Stimulated activated CD8-positive, alpha-beta memory T cell treated with anti-CD3 and anti-CD28 coated beads, Interleukin-4, amount 100 ng/mL, for 4 hours (primary cell): Measurements from ENCODE around the gene CFAP54.
"Not testable (repeated sequence)": the region's sequence is repeated elsewhere in the genome, so short reads cannot be mapped to it uniquely, and the experiment has no call there.

Source experiments
- DNase-seq, 2 donors: peaks; one replicate each; pipeline ENCODE4 v3.0.0-alpha.2; 2020; ENCODE audit warnings: low read depth in 2 of 2, low spot score in 1 of 2

CFAP54 gene

DNA sequence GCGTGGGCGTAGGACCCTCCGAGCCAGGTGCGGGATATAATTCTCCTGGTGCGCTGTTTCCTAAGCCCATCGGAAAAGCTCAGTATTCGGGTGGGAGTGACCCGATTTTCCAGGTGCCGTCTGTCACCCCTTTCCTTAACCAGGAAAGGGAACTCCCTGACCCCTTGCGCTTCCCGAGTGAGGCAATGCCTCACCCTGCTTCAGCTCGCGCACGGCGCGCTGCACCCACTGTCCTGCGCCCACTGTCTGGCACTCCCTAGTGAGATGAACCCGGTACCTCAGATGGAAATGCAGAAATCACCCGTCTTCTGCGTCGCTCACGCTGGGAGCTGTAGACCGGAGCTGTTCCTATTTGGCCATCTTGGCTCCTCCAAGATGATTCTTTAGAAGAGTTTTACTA is 240.1 kb downstream of the CFAP54 start:
- not testable (repeated sequence) for DNase-seq

GRCh38 chr12:96729886-96730285 is 240.5 kb downstream of the CFAP54 start:
- DNase-seq = no peak

DNA sequence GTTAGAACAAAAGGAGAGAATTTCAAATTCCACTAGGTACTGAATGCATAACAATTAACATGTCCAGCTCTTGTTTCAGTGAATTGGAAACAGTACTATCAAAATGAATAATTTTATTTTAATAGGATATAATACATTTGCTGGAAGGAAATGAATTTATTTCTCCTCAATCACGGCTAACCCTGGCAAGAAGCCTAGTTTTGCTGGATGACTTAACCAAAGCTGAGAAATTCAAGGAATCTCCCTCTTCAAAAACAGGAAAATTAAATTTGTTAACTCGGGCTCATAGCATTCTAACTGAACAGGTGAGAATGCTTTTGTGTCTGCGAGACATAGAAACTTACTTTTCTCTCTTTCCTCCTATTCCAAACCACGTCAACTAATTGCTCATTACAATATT is 254.2 kb downstream of the CFAP54 start:
- DNase-seq = no peak

GRCh38 chr12:96749999-96750398 is 260.6 kb downstream of the CFAP54 start:
- DNase-seq = no peak

DNA sequence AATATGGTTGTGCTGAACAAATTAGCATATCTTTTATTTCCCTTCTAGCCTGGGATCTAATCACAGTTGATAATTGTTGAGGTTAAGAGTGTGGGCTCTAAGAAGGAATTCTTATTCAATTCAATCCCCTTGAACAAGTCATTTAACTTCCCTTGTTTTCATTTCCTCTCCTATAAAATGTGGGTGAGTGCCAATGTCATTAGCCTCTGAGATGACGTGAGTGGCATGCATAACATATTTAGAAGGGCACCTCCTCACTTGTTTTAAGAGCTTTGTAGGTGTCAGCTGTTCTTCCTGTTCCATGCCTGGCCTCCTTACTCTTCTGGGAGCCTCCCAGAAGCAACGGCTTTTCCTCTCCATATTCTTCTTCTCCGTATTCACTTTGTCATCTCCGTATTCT is 262.2 kb downstream of the CFAP54 start:
- DNase-seq = no peak

GRCh38 chr12:96752211-96752610 is 262.8 kb downstream of the CFAP54 start:
- no peak for DNase-seq

DNA sequence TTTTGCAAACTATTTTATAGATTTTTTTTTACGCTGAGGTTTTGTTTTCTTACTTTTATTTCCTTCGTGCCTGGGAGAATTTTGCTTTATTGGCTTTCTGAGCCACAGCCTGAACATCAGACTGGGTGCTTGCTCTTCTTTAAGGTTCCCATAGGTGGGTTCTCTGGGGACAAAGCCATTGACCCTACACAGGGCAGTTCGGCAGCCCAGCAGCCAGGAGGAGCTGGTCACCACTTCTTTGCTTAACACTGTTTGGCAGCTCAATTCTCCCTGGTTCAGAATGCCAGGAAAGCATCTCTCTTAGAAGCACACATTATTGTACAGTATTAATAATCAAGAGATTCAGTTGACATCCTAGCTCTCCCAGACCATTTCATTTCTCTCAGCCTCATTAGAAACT is 276.9 kb downstream of the CFAP54 start:
- DNase-seq = no peak

GRCh38 chr12:96769400-96769799 is 280.0 kb downstream of the CFAP54 start:
- DNase-seq = no peak

DNA sequence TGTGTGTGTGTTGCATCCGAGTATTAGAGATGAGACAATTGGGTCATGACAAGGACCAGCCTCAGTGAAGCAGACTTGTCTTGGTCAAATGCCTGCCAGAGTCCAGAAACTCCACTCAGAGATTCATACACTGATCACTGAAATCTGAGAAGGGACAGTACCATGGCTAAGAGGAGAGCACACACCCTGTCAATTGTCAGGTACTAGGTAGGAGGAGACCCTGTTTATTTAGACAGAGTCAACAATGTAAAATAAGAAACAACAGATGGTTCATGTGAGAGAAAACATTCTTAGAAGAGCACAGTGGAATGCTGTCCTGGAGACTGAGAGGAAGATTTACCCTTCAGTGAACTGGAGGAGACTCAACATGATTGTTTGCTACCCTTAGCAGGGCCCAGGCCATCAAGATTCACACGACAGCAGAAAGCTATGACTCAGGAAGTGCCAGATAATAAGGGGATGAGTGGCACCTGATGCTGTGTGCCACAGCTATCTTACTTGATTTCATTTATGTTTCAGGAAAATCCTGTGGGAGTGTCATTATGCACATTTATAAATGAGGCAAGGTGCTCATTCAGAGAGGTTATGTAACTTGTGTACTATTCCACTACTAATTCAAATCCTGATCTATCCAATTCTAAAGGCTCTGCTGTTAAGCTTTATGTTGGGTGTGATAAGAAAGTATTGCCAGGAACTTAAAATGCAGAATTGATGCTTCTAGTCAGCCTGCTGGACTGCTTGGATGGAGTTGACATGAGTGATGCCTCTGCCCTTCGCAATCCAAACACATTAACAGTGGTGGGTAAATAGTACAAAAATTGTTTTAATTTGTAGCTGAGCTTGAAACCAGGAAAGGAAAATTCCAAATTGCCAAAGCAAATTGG is 281.1 kb downstream of the CFAP54 start:
- no peak for DNase-seq

- DNase-seq = no peak
Observed at GRCh38 chr12:96773031-96773430, 283.7 kb downstream of the CFAP54 start.

GRCh38 chr12:96774496-96775256 is 285.3 kb downstream of the CFAP54 start:
- no peak for DNase-seq

DNA sequence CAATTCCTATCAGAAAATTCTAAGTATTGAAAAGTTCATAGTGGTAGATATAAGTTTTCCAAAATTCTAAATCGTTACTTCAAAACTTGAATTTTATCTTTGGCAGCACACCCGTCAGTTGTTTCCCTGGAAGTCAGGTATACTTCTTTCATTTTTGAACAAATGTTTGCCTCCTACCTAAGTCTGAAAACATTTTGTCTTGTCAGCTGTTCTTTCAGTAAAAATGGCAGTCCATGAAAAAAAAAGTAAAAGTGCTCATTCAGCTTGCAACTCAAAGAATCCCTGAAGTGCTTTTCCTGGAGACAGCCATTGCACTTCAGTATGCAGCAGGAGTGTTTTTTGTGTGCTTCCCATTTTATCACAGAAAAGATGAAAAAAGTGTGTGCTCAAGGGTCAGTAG is 287.5 kb downstream of the CFAP54 start:
- no peak for DNase-seq

DNA sequence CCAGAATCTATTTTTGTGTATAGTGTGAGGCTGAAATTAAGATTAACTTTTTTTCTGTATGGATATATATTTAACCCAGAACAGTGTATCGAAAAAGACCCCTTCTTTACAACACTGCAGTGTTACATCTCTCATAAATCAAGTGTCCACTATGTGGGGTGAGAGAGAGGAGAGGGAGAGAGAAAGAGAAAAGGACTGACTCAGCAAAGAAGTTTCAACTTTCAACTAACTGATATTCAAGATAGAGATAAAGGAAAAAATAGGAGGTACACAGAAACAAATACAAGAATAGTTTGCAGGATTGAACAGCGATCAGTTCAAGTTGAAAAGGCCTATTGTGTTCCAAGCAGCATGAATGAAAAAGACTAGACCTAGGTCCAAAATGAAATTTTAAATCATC is 291.0 kb downstream of the CFAP54 start:
- no peak for DNase-seq

- DNase-seq = no peak
Observed at GRCh38 chr12:96786791-96787190, 297.4 kb downstream of the CFAP54 start.

GRCh38 chr12:96803969-96804368 is 314.6 kb downstream of the CFAP54 start:
- DNase-seq = no peak

- DNase-seq = no peak
Observed at GRCh38 chr12:96806272-96806671, 316.9 kb downstream of the CFAP54 start.

- no peak for DNase-seq
Observed at GRCh38 chr12:96807741-96808140, 318.4 kb downstream of the CFAP54 start.

- no peak for DNase-seq
Observed at GRCh38 chr12:96808587-96808986, 319.2 kb downstream of the CFAP54 start.

- DNase-seq = no peak
Observed at GRCh38 chr12:96809522-96809921, 320.1 kb downstream of the CFAP54 start.

GRCh38 chr12:96810057-96810456 is 320.7 kb downstream of the CFAP54 start:
- no peak for DNase-seq

- no peak for DNase-seq
Observed at GRCh38 chr12:96810477-96810876, 321.1 kb downstream of the CFAP54 start.

DNA sequence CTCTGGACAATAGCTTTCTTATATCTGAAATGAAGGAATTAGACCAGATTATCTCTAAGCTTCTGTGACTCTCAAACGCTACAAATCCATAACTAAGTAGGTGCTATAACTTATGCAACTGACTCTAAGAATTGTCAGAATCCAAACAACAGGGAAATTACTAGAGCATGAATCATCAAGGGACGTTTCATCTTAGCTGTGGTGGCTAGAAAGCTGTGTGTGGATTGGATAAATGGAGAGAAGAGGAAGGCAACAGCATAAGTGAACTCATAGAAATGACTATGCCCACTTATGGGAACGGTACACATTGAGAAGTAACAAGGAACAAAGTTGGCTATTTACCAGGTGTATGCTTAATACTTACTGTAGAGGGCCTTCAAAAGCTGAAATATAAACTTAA is 321.7 kb downstream of the CFAP54 start:
- DNase-seq = no peak
